Ovary (tissue), 3 donors: ENCODE measurements around the gene HIGD1A.

Experiments used
- CTCF ChIP-seq, 3 donors: fragments of 450-650 bp in 2 of 3; fragments of 200-600 bp in 1 of 3; IDR thresholded peaks; one replicate each; pipeline versions ENCODE4 v1.5.1 to v1.8.0; 2016 to 2022; ENCODE audit warnings: antibody characterized with exemption in 3 of 3, mild to moderate bottlenecking in 1 of 3
- EP300 ChIP-seq: sonication (generic); formaldehyde crosslinking; IDR thresholded peaks from one replicate; pipeline ENCODE4 v1.6.1; 2017; ENCODE audit warnings: antibody characterized with exemption
- POLR2A ChIP-seq: fragments of 450-650 bp; IDR thresholded peaks from one replicate; pipeline ENCODE4 v1.6.1; 2017; ENCODE audit warnings: antibody characterized with exemption, mild to moderate bottlenecking, moderate library complexity
- donor health status: DM: no; HTN: no; CAD: no.

- TF ChIP-seq CTCF (IDR thresholded peaks at IDR 0.05) (no peak), POLR2A (no peak), EP300 (no peak)
These were observed 49.5 kb upstream of the HIGD1A start for GRCh38 chr3:42853739-42854302.
